ENCODE data around the gene LPGAT1. TPM values are rescaled to one million over a fixed set of nuclear protein-coding genes. Genes with fewer than 3 reads are reported as not detected.

LPGAT1 gene
- total RNA-seq, 1 experiment from 2014 or later, result 46.0 TPM

- POLR2A ChIA-PET (ENCODE audit: unreplicated experiment), result no interaction called here
- Histone ChIP-seq H3K27me3 (ENCODE audit: insufficient read depth, low read depth) (no peaks in the 10 kb centered on the region), H3K9me3 (ENCODE audit: insufficient read depth, low read depth) (0 out of 2 replicates have a peak, but pooled peaks cover 4% of the 10 kb centered on the region), H4K20me1 (ENCODE audit: insufficient read depth) (no peaks in the 10 kb centered on the region), H3K4me3 (no peak overlapping the region), H3K27ac (no peak overlapping the region), H2AFZ (no peak overlapping the region), H3F3A (ENCODE audit: insufficient read depth, low read depth) (no peaks in the 10 kb centered on the region), H3K4me2 (no peak overlapping the region), H3K4me1 (replicated peaks; ENCODE audit: insufficient read depth) (no peaks in the 10 kb centered on the region), H3K9me2 (ENCODE audit: insufficient read depth) (no peaks in the 10 kb centered on the region), H3K79me2 (ENCODE audit: low read depth) (no peaks in the 10 kb centered on the region), H3K36me3 (ENCODE audit: low read depth) (no peaks in the 10 kb centered on the region)
- TF ChIP-seq EZH2 (IDR thresholded peaks at IDR 0.05; ENCODE audit: low read depth) (no peak), CTCF (conservative IDR thresholded peaks at IDR 0.05) (no peak)
- CTCF ChIA-PET, result interaction anchor here (0.5 to 1.5 kb wide), 2 partner anchors 63 to 91 kb away, joined by 3 to 4 read pairs; no protein-coding TSS in a partner anchor
- intact Hi-C loops (cut with micrococcal nuclease; ENCODE audit: unreplicated experiment), result no loop called here
- DNase-seq, result no peak
- BruUV-seq (replicated peaks), result no TSS peak
These were observed 69.2 kb downstream of the LPGAT1 start for GRCh38 chr1:211761400-211761799.

GRCh38 chr1:211756471-211757020 lies 74.0 kb downstream of the LPGAT1 start:
- H3K27me3 ChIP-seq (ENCODE audit: insufficient read depth, low read depth), result no peaks in the 10 kb centered on the region
- H2AFZ ChIP-seq, result no peak overlapping the region
- no peaks in the 10 kb centered on the region for H4K20me1 ChIP-seq (ENCODE audit: insufficient read depth)
- 0 out of 2 replicates have a peak, but pooled peaks cover 4% of the 10 kb centered on the region for H3K9me2 ChIP-seq (ENCODE audit: insufficient read depth)
- BruUV-seq (replicated peaks), result no TSS peak
- H3K4me3 ChIP-seq, result no peak overlapping the region
- TF ChIP-seq EZH2 (IDR thresholded peaks at IDR 0.05; ENCODE audit: low read depth) (no peak), CTCF (conservative IDR thresholded peaks at IDR 0.05) (no peak)
- no peaks in the 10 kb centered on the region for H3K79me2 ChIP-seq (ENCODE audit: low read depth)
- intact Hi-C loops (cut with micrococcal nuclease; ENCODE audit: unreplicated experiment), result no loop called here
- ChIA-PET CTCF (interaction anchor here (0.6 kb wide), 1 partner anchor 50 kb away, joined by 3 read pairs; no protein-coding TSS in a partner anchor), POLR2A (ENCODE audit: unreplicated experiment) (no interaction called here)
- H3K4me1 ChIP-seq (replicated peaks; ENCODE audit: insufficient read depth), result no peaks in the 10 kb centered on the region
- H3K9me3 ChIP-seq (ENCODE audit: insufficient read depth, low read depth), result 0 out of 2 replicates have a peak, but pooled peaks cover 4% of the 10 kb centered on the region
- H3K36me3 ChIP-seq (ENCODE audit: low read depth), result no peaks in the 10 kb centered on the region
- no peak overlapping the region for H3K27ac ChIP-seq
- H3F3A ChIP-seq (ENCODE audit: insufficient read depth, low read depth), result no peaks in the 10 kb centered on the region
- no peak overlapping the region for H3K4me2 ChIP-seq
- DNase-seq, result no peak

GRCh38 chr1:211753649-211754251 lies 76.8 kb downstream of the LPGAT1 start:
- ChIA-PET CTCF (no interaction called here), POLR2A (ENCODE audit: unreplicated experiment) (no interaction called here)
- Histone ChIP-seq H3K27me3 (ENCODE audit: insufficient read depth, low read depth) (no peaks in the 10 kb centered on the region), H3K27ac (no peak overlapping the region), H2AFZ (no peak overlapping the region), H3K9me2 (ENCODE audit: insufficient read depth) (0 out of 2 replicates have a peak, but pooled peaks cover 4% of the 10 kb centered on the region), H3K4me2 (no peak overlapping the region), H3K4me3 (no peak overlapping the region), H3K4me1 (replicated peaks; ENCODE audit: insufficient read depth) (no peaks in the 10 kb centered on the region), H3F3A (ENCODE audit: insufficient read depth, low read depth) (no peaks in the 10 kb centered on the region), H3K79me2 (ENCODE audit: low read depth) (no peaks in the 10 kb centered on the region), H3K9me3 (ENCODE audit: insufficient read depth, low read depth) (0 out of 2 replicates have a peak, but pooled peaks cover 4% of the 10 kb centered on the region), H3K36me3 (ENCODE audit: low read depth) (no peaks in the 10 kb centered on the region), H4K20me1 (ENCODE audit: insufficient read depth) (no peaks in the 10 kb centered on the region)
- no TSS peak for BruUV-seq (replicated peaks)
- TF ChIP-seq CTCF (conservative IDR thresholded peaks at IDR 0.05), result no peak
- no peak for TF ChIP-seq EZH2 (IDR thresholded peaks at IDR 0.05; ENCODE audit: low read depth)
- intact Hi-C loops (cut with micrococcal nuclease; ENCODE audit: unreplicated experiment), result no loop called here
- DNase-seq, result no peak

Measured in PC-9 (cell line).